ENCODE data around the gene TERC.

The TERC gene

DNA sequence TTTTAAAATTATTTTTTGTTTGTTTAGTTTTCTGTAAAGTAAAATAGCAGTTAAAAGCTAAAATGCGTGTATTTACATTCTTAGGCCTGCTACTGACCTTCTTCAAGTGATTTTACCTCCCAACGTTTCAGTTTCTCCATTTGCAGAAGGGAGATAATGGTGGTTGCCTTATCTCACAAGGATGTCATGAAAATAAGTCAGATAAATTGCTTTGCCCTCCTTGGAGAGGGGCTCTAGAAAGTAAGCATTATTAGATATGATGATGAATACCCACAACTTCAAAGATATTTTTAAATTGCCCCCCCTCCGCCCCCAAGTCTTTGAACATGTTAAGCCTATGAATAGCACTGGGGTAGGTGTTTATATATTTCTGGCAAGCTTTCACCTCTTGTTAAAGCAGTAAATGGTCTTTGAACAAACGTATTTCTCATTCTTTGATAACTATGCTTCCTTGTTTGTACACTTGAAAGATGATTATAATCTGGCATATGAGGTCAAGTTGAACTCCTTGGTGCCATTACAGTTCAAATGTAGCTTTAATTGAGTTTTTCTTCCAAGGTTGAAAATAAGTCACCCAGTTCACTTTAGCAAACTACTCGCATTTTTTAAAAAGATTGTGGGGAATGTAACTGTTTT, 6.4 kb downstream of the TERC start:
- in situ Hi-C loops (cut with HindIII; ENCODE audit: low sequenced_read_pairs), result no loop called here

GRCh38 chr3:169755488-169755887, 9.4 kb downstream of the TERC start:
- TF ChIP-seq CTCF (IDR thresholded peaks at IDR 0.05; ENCODE audit: low read depth, low read length, missing control alignments), result no peak
- in situ Hi-C loops (cut with HindIII; ENCODE audit: low sequenced_read_pairs), result no loop called here
- no peak for DNase-seq (ENCODE audit: low read depth)
- H3K4me3 ChIP-seq (ENCODE audit: low read depth, low read length), result no peak overlapping the region

More for the DNA sequence above, 6.4 kb downstream of the TERC start:
- H3K4me3 ChIP-seq (ENCODE audit: low read depth, low read length), result no peak overlapping the region
- no peak for TF ChIP-seq CTCF (IDR thresholded peaks at IDR 0.05; ENCODE audit: low read depth, low read length, missing control alignments)
- no peak for DNase-seq (ENCODE audit: low read depth)

DNA sequence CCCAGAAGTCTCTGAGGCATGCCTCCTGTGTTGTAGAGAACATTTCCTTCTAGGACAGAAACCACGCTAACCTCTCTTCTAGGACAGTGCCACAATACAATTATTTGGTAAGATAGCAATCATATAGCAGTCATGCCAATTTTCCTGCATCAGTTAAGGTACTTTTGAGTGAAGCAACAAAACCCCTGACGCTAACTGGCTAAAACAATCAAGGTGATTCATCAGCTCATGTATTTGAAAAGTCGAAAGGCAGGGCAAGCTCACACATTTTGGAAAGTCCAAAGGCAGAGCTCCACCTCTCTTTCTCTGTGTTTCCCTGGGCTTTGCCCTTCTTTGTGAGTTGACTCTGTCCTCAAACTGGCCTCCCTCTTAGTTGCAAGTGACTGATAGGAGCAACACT, 10.1 kb downstream of the TERC start:
- no peak for DNase-seq (ENCODE audit: low read depth)
- in situ Hi-C loops (cut with HindIII; ENCODE audit: low sequenced_read_pairs), result no loop called here
- no peak overlapping the region for H3K4me3 ChIP-seq (ENCODE audit: low read depth, low read length)
- no peak for TF ChIP-seq CTCF (IDR thresholded peaks at IDR 0.05; ENCODE audit: low read depth, low read length, missing control alignments)

DNA sequence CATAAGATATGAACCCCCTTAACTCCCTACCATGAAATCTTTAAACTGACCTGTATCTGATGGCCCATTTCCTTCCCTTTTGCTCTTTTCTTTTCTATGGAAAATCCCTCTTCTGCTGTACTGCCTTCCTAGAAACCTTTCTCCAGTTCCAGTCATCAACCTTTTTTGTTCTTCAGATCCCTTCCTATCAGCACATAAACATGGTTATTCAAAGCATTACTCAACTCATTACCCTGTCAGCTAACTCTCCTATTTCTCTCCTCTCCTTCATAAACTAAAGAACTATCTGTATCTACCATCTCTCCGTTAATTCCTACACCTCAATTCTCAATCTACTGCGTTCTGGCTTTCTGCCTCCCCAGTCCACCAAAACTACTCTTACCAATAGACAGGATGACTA, 13.0 kb downstream of the TERC start:
- no peak overlapping the region for H3K4me3 ChIP-seq (ENCODE audit: low read depth, low read length)
- no peak for DNase-seq (ENCODE audit: low read depth)
- in situ Hi-C loops (cut with HindIII; ENCODE audit: low sequenced_read_pairs), result no loop called here
- TF ChIP-seq CTCF (IDR thresholded peaks at IDR 0.05; ENCODE audit: low read depth, low read length, missing control alignments), result no peak

GRCh38 chr3:169750665-169751064, 14.2 kb downstream of the TERC start:
- in situ Hi-C loops (cut with HindIII; ENCODE audit: low sequenced_read_pairs), result no loop called here
- no peak overlapping the region for H3K4me3 ChIP-seq (ENCODE audit: low read depth, low read length)
- no peak for DNase-seq (ENCODE audit: low read depth)
- TF ChIP-seq CTCF (IDR thresholded peaks at IDR 0.05; ENCODE audit: low read depth, low read length, missing control alignments), result no peak

DNA sequence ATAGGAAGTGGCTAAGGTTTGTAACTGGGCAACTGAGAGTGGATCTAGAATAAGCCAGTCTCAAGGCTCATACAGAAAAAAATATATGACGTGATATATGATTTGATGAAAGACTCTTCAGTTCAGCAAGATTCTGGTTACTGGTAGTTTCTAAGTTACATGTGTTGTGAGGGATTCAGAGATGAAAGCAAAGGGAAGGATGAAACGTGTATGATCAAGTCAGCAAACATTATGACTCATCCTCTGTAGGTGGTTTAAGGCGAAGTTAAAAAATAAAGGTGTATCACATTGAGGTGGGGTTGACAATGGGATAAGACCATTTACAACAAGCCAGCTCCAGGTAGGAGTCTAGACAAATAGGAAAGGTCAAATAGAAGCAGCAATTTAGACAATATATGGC, 16.2 kb downstream of the TERC start:
- no peak for DNase-seq (ENCODE audit: low read depth)
- H3K4me3 ChIP-seq (ENCODE audit: low read depth, low read length), result no peak overlapping the region
- in situ Hi-C loops (cut with HindIII; ENCODE audit: low sequenced_read_pairs), result loop anchor here (25.0 kb wide), 1 partner anchor 886 kb away; no protein-coding TSS in a partner anchor
- TF ChIP-seq CTCF (IDR thresholded peaks at IDR 0.05; ENCODE audit: low read depth, low read length, missing control alignments), result no peak

Data from astrocyte of the cerebellum (primary cell).